K562 (cell line): ENCODE measurements around the gene ENTREP1. TPM values are rescaled to one million over a fixed set of nuclear protein-coding genes. Genes with fewer than 3 reads are reported as not detected.

Experiments
- ATAC-seq: fragments of 200-7000 bp; cut with Tn5 transposase; 3 replicates; pipeline ENCODE4 v1.9.1; 2020; ENCODE audit warnings: moderate library complexity
- BruUV-seq: library from RNA; stranded (reverse); fragments of 400-500 nt; replicated peaks from 2 replicates; lab custom pipeline; 2021; lab: Mats Ljungman, UMichigan
- CTCF ChIA-PET: fragments of 300-600 bp; formaldehyde crosslinking; extraction: SDS; loops from one replicate; lab custom pipeline; 2021; ENCODE audit warnings: low intra/inter-chr PET ratio; lab: Yijun Ruan, JAX
- POLR2A ChIA-PET: fragments of 300-600, 350-650 bp; sonication (Branson Sonifier 250); formaldehyde crosslinking; extraction: SDS; loops from one replicate; lab custom pipeline; 2021; ENCODE audit warnings: antibody characterized with exemption, inconsistent platforms; lab: Yijun Ruan, JAX
- DNase-seq, 4 experiments: peaks; one replicate each; pipeline versions ENCODE4 v3.0.0 to v3.0.0-alpha.2; 2011 to 2018; ENCODE audit warnings: low spot score in 3 of 4, mixed read lengths in 3 of 4; ENCODE audit errors: extremely low read depth in 1 of 4
- FAIRE-seq: peaks from 2 replicates; lab custom pipeline; 2011; peaks lifted over from hg19 to GRCh38; lab: Jason Lieb, UNC
- H2AFZ ChIP-seq: 2 replicates; pipeline ENCODE4 v1.6.0; 2011; ENCODE audit warnings: low read depth, low read length, control low read depth, inconsistent platforms
- H3K27ac ChIP-seq: fragments of 200-600 bp; 3 replicates; pipeline ENCODE4 v1.8.0; 2011; ENCODE audit warnings: low read depth, mild to moderate bottlenecking, control low read depth, inconsistent platforms, low read length, moderate library complexity, mixed read lengths; ENCODE audit errors: extremely low read depth
- H3K27me3 ChIP-seq, 2 experiments: fragments of 300-600 bp in 1 of 2; 2 replicates in 1 of 2; 3 replicates in 1 of 2; pipeline versions ENCODE4 v1.6.0 to v1.8.0; 2011; ENCODE audit warnings: inconsistent platforms in 2 of 2, low read length in 2 of 2, mild to moderate bottlenecking in 1 of 2, mixed read lengths in 1 of 2, moderate library complexity in 1 of 2; ENCODE audit not compliant: control insufficient read depth in 2 of 2, insufficient read depth in 2 of 2
- H3K36me3 ChIP-seq: fragments of 300-600 bp; 3 replicates; pipeline ENCODE4 v1.8.0; 2011; ENCODE audit warnings: mild to moderate bottlenecking, low read length, inconsistent platforms; ENCODE audit not compliant: control insufficient read depth, insufficient read depth
- H3K4me1 ChIP-seq, 2 experiments: fragments of 200-600 bp in 1 of 2; replicated peaks in 1 of 2; 2 replicates in 1 of 2; 3 replicates in 1 of 2; pipeline versions ENCODE4 v1.5.1 to v1.8.0; 2011; ENCODE audit warnings: inconsistent platforms in 2 of 2, low read length in 2 of 2, mild to moderate bottlenecking in 1 of 2, mixed read lengths in 1 of 2, moderate library complexity in 1 of 2; ENCODE audit not compliant: control insufficient read depth in 2 of 2, insufficient read depth in 2 of 2
- H3K4me2 ChIP-seq: 2 replicates; pipeline ENCODE4 v1.6.1; 2011; ENCODE audit warnings: low read length, control low read depth, inconsistent platforms, mixed read lengths; ENCODE audit not compliant: insufficient read depth
- H3K4me3 ChIP-seq: fragments of 200-600 bp; sonication (generic), shearing (Covaris generic); 2 replicates; pipeline ENCODE4 v1.5.1; 2016; ENCODE audit warnings: control low read depth, inconsistent platforms
- H3K79me2 ChIP-seq: fragments of 200-600 bp; 3 replicates; pipeline ENCODE4 v1.8.0; 2011; ENCODE audit warnings: low read length, inconsistent platforms; ENCODE audit not compliant: control insufficient read depth, insufficient read depth
- H3K9ac ChIP-seq, 2 experiments: 2 replicates each; pipeline versions ENCODE4 v1.6.0 to v1.6.1; 2011; ENCODE audit warnings: low read depth in 2 of 2, low read length in 2 of 2, control low read depth in 1 of 2, inconsistent platforms in 1 of 2, mild to moderate bottlenecking in 1 of 2, mixed read lengths in 1 of 2; ENCODE audit not compliant: insufficient read depth in 1 of 2
- H3K9me1 ChIP-seq: one replicate; pipeline ENCODE4 v1.6.0; 2011; ENCODE audit warnings: inconsistent platforms, mild to moderate bottlenecking, low read length, moderate library complexity; ENCODE audit not compliant: control insufficient read depth, insufficient read depth
- H3K9me3 ChIP-seq: replicated peaks from 2 replicates; pipeline ENCODE4 v1.5.1; 2011; ENCODE audit warnings: low read depth, low read length, inconsistent platforms; ENCODE audit not compliant: control insufficient read depth, insufficient read depth
- H4K20me1 ChIP-seq: replicated peaks from 2 replicates; pipeline ENCODE4 v1.6.1; 2011; ENCODE audit warnings: low read length, inconsistent platforms, mixed read lengths; ENCODE audit not compliant: control insufficient read depth, insufficient read depth
- ESRRA ChIP-seq: fragments of 450-650 bp; IDR thresholded peaks from 2 replicates; pipeline ENCODE4 v1.6.1; 2014; ENCODE audit warnings: low read depth, mild to moderate bottlenecking, moderate library complexity, borderline replicate concordance
- JUN ChIP-seq, 2 experiments: sonication (generic) in 1 of 2; formaldehyde crosslinking in 1 of 2; IDR thresholded peaks; 2 replicates each; pipeline versions ENCODE4 v1.6.1 to v1.8.0; 2012 to 2022; ENCODE audit warnings: borderline replicate concordance in 2 of 2, mild to moderate bottlenecking in 2 of 2, improper control_type of control experiment in 1 of 2, low read depth in 1 of 2, low read length in 1 of 2, missing genetic modification reagents in 1 of 2
- KLF16 ChIP-seq: IDR thresholded peaks from 2 replicates; pipeline ENCODE4 v1.6.1; 2016; ENCODE audit warnings: antibody characterized with exemption
- MAFK ChIP-seq: IDR thresholded peaks from 2 replicates; pipeline ENCODE4 v1.6.1; 2011; ENCODE audit warnings: low read length, improper control_type of control experiment
- MTA1 ChIP-seq: fragments of 450-650 bp; IDR thresholded peaks from 2 replicates; pipeline ENCODE4 v1.6.1; 2017; ENCODE audit warnings: borderline replicate concordance
- PHF20 ChIP-seq: fragments of 450-650 bp; IDR thresholded peaks from 2 replicates; pipeline ENCODE4 v1.6.1; 2018; ENCODE audit not compliant: partially characterized antibody
- POU5F1 ChIP-seq: fragments of 150-350 bp; IDR thresholded peaks from 2 replicates; pipeline ENCODE4 v1.6.1; 2014; ENCODE audit warnings: borderline replicate concordance, low read length, low read depth, mild to moderate bottlenecking; ENCODE audit not compliant: partially characterized antibody
- ZNF175 ChIP-seq: fragments of 200-800 bp; sonication (Bioruptor generic); IDR thresholded peaks from 2 replicates; pipeline ENCODE4 v1.6.1; 2016; ENCODE audit warnings: low read depth, mild to moderate bottlenecking, missing genetic modification characterization, missing compliant biosample characterization
- ZNF41 ChIP-seq: fragments of 250-450 bp; sonication (Bioruptor Pico); conservative IDR thresholded peaks from 2 replicates; pipeline ENCODE4 v1.4.0; 2020; ENCODE audit warnings: mild to moderate bottlenecking
- WGBS: fragments of 100-300 bp; shearing (Covaris generic); methylation state at CpG from one replicate; pipeline ENCODE4 v1.1.6; 2016; ENCODE audit warnings: low coverage, mixed read lengths; ENCODE audit not compliant: insufficient coverage; ENCODE audit errors: missing lambda C conversion rate; 5-methylcytosine and 5-hydroxymethylcytosine counted together
- in situ Hi-C: fragments of 300-500 bp; cut with MboI; formaldehyde crosslinking; loops from 4 replicates; pipeline ENCODE4 v1.15.0; 2018; ENCODE audit warnings: inconsistent platforms, mixed read lengths
- intact Hi-C: fragments of 100-400 bp; cut with micrococcal nuclease; formaldehyde crosslinking; loops from 2 replicates; pipeline ENCODE4 v1.14.2; 2022
- polyA plus RNA-seq, 8 experiments: library from polyadenylated mRNA; depleted of rRNA in 4 of 8; stranded (reverse) in 5 of 8; unstranded in 3 of 8; fragments of >200 nt; fragmentation: Nextera tagmentation in 2 of 8; fragmentation: Illumina TruSeq in 1 of 8; extraction: Ambion mirVana in 2 of 8; extraction: Trizol in 1 of 8; gene quantifications; 2 replicates each; pipeline versions ENCODE4 v1.2.1 to v1.2.3, GENCODE V29; 2011 to 2014; ENCODE audit warnings: inconsistent platforms in 1 of 8, missing spikeins in 1 of 8
- total RNA-seq, 7 experiments: library from RNA; depleted of rRNA in 6 of 7; stranded (reverse); fragments of >200 nt in 6 of 7; fragmentation: Illumina TruSeq in 2 of 7; extraction: Trizol in 2 of 7; gene quantifications; 2 replicates each; pipeline versions ENCODE4 v1.2.1 to v1.2.3, GENCODE V29; 2011 to 2021; ENCODE audit warnings: low replicate concordance in 1 of 7
- TF ChIP-seq, protein P1 (sequence below): fragments of 450-650 bp; IDR thresholded peaks from 2 replicates; pipeline ENCODE4 v1.6.1; 2016; ENCODE audit warnings: mild to moderate bottlenecking, moderate library complexity

The ENTREP1 gene
- total and polyA plus RNA-seq, 9 of the 15 experiments (the other 6 are each of a cell fraction or from before 2014, with no cell fraction given) = not detected

DNA sequence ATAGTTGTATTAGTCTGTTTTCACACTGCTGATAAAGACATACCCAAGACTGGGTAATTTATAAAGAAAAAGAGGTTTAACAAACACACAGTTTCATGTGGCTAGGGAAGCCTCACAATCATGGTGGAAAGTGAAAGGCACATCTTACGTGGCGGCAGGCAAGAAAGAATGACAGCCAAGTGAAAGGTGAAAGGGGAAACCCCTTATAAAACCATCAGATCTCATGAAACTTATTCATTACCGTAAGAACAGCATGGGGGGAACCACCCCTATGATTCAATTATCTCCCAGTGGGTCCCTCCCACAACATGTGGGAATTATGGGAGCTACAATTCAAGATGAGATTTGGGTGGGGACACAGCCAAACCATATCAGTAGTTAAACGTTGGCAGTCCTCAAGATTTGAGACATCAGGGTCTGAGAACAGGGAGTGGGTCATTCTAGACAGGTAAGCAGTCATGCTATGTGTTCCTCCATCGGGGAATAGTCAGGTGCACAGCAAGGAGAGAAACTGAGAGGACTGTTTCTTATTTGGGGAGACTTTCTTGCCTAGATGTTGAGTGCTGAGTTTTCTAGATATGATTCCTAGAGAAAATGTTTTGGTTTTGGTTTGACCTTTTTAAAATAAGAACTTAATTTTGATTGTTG, 45.8 kb upstream of the ENTREP1 start:
- Histone ChIP-seq H3K27me3 (no peaks in the 10 kb centered on the region; a peak in 2 of 5 replicates), H4K20me1 (no peaks in the 10 kb centered on the region), H3K4me3 (no peak overlapping the region), H2AFZ (no peak overlapping the region), H3K4me1 (no peaks in the 10 kb centered on the region), H3K9me1 (no peaks in the 10 kb centered on the region), H3K9ac (no peak overlapping the region), H3K36me3 (no peaks in the 10 kb centered on the region), H3K79me2 (no peaks in the 10 kb centered on the region), H3K4me2 (no peak overlapping the region), H3K27ac (no peak overlapping the region), H3K9me3 (no peaks in the 10 kb centered on the region)
- in situ Hi-C loops (no loop called here), intact Hi-C loops (no loop called here)
- no peak for ATAC-seq
- ChIA-PET POLR2A (no interaction called here), CTCF (no interaction called here)
- DNase-seq = no peak
- BruUV-seq = no TSS peak
- WGBS = 17% methylated on average over 5 of the region's 5 CpGs
- no peak for FAIRE-seq
- no peak for TF ChIP-seq ESRRA
- no peak for TF ChIP-seq POU5F1
- no peak for TF ChIP-seq KLF16
- TF ChIP-seq MAFK = no peak
- TF ChIP-seq, protein P1, sequence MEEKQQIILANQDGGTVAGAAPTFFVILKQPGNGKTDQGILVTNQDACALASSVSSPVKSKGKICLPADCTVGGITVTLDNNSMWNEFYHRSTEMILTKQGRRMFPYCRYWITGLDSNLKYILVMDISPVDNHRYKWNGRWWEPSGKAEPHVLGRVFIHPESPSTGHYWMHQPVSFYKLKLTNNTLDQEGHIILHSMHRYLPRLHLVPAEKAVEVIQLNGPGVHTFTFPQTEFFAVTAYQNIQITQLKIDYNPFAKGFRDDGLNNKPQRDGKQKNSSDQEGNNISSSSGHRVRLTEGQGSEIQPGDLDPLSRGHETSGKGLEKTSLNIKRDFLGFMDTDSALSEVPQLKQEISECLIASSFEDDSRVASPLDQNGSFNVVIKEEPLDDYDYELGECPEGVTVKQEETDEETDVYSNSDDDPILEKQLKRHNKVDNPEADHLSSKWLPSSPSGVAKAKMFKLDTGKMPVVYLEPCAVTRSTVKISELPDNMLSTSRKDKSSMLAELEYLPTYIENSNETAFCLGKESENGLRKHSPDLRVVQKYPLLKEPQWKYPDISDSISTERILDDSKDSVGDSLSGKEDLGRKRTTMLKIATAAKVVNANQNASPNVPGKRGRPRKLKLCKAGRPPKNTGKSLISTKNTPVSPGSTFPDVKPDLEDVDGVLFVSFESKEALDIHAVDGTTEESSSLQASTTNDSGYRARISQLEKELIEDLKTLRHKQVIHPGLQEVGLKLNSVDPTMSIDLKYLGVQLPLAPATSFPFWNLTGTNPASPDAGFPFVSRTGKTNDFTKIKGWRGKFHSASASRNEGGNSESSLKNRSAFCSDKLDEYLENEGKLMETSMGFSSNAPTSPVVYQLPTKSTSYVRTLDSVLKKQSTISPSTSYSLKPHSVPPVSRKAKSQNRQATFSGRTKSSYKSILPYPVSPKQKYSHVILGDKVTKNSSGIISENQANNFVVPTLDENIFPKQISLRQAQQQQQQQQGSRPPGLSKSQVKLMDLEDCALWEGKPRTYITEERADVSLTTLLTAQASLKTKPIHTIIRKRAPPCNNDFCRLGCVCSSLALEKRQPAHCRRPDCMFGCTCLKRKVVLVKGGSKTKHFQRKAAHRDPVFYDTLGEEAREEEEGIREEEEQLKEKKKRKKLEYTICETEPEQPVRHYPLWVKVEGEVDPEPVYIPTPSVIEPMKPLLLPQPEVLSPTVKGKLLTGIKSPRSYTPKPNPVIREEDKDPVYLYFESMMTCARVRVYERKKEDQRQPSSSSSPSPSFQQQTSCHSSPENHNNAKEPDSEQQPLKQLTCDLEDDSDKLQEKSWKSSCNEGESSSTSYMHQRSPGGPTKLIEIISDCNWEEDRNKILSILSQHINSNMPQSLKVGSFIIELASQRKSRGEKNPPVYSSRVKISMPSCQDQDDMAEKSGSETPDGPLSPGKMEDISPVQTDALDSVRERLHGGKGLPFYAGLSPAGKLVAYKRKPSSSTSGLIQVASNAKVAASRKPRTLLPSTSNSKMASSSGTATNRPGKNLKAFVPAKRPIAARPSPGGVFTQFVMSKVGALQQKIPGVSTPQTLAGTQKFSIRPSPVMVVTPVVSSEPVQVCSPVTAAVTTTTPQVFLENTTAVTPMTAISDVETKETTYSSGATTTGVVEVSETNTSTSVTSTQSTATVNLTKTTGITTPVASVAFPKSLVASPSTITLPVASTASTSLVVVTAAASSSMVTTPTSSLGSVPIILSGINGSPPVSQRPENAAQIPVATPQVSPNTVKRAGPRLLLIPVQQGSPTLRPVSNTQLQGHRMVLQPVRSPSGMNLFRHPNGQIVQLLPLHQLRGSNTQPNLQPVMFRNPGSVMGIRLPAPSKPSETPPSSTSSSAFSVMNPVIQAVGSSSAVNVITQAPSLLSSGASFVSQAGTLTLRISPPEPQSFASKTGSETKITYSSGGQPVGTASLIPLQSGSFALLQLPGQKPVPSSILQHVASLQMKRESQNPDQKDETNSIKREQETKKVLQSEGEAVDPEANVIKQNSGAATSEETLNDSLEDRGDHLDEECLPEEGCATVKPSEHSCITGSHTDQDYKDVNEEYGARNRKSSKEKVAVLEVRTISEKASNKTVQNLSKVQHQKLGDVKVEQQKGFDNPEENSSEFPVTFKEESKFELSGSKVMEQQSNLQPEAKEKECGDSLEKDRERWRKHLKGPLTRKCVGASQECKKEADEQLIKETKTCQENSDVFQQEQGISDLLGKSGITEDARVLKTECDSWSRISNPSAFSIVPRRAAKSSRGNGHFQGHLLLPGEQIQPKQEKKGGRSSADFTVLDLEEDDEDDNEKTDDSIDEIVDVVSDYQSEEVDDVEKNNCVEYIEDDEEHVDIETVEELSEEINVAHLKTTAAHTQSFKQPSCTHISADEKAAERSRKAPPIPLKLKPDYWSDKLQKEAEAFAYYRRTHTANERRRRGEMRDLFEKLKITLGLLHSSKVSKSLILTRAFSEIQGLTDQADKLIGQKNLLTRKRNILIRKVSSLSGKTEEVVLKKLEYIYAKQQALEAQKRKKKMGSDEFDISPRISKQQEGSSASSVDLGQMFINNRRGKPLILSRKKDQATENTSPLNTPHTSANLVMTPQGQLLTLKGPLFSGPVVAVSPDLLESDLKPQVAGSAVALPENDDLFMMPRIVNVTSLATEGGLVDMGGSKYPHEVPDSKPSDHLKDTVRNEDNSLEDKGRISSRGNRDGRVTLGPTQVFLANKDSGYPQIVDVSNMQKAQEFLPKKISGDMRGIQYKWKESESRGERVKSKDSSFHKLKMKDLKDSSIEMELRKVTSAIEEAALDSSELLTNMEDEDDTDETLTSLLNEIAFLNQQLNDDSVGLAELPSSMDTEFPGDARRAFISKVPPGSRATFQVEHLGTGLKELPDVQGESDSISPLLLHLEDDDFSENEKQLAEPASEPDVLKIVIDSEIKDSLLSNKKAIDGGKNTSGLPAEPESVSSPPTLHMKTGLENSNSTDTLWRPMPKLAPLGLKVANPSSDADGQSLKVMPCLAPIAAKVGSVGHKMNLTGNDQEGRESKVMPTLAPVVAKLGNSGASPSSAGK = no peak
- TF ChIP-seq MTA1 = no peak
- no peak for TF ChIP-seq ZNF41 (CRISPR knock-in tag)
- no peak for TF ChIP-seq JUN (IDR thresholded peaks at IDR 0.05; ENCODE audit: borderline replicate concordance, low read depth, low read length)
- no peak for TF ChIP-seq JUN (CRISPR knock-in tag; IDR thresholded peaks at IDR 0.05; ENCODE audit: borderline replicate concordance)
- TF ChIP-seq PHF20 = no peak
- TF ChIP-seq ZNF175 (CRISPR knock-in tag) = no peak
